Body of pancreas (tissue), 4 donors: ENCODE results near the gene KRT1.

Source experiments
- CTCF ChIP-seq, 7 experiments: fragments of 450-650 bp in 4 of 7; fragments of 200-600 bp in 3 of 7; sonication (generic) in 3 of 7; IDR thresholded peaks; one replicate each; pipeline ENCODE4 v1.5.1; 2016 to 2019; ENCODE audit warnings: antibody characterized with exemption in 7 of 7
- POLR2A ChIP-seq, 3 donors: fragments of 450-650 bp; IDR thresholded peaks; one replicate each; pipeline ENCODE4 v1.6.1; 2016; ENCODE audit warnings: antibody characterized with exemption in 3 of 3, mild to moderate bottlenecking in 2 of 3

- TF ChIP-seq CTCF (IDR thresholded peaks at IDR 0.05) (no peak), POLR2A (IDR thresholded peaks at IDR 0.05) (no peak)
These were observed 4.2 kb upstream of the KRT1 start for GRCh38 chr12:52684431-52684830.
